Chondrocyte (in vitro differentiated cells): Measurements from ENCODE around the gene BARX2. TPM values are rescaled to one million over a fixed set of nuclear protein-coding genes. Genes with fewer than 3 reads are reported as not detected.

Experiments
- DNase-seq: peaks from one replicate; pipeline ENCODE4 v3.0.0; 2021; ENCODE audit warnings: mixed read lengths, low spot score
- H3K27ac Mint-ChIP-seq: one replicate; pipeline ENCODE4 v1.8.0; 2021; ENCODE audit warnings: mild to moderate bottlenecking, moderate library complexity, mixed read lengths; ENCODE audit not compliant: unreplicated experiment
- H3K27me3 Mint-ChIP-seq: 2 replicates; pipeline ENCODE4 v1.8.0; 2021; ENCODE audit warnings: low read depth, mixed read lengths
- H3K36me3 Mint-ChIP-seq: 2 replicates; pipeline ENCODE4 v1.8.0; 2021; ENCODE audit warnings: low read depth, mixed read lengths
- H3K4me1 Mint-ChIP-seq: 2 replicates; pipeline ENCODE4 v1.8.0; 2021; ENCODE audit warnings: low read depth, mild to moderate bottlenecking, mixed read lengths
- H3K4me3 Mint-ChIP-seq: one replicate; pipeline ENCODE4 v1.8.0; 2021; ENCODE audit warnings: mild to moderate bottlenecking, moderate library complexity, mixed read lengths; ENCODE audit not compliant: unreplicated experiment
- H3K9me3 Mint-ChIP-seq: 2 replicates; pipeline ENCODE4 v1.8.0; 2021; ENCODE audit warnings: low read depth, mixed read lengths
- total RNA-seq: library from RNA; stranded (reverse); gene quantifications from 3 replicates; pipeline ENCODE4 v1.2.1, GENCODE V29; 2021
- TF ChIP-seq, protein P1 (sequence below): fragments of 200-600 bp; sonication (generic); IDR thresholded peaks from 2 replicates; pipeline ENCODE4 v1.5.0; 2021; ENCODE audit warnings: antibody characterized with exemption, mild to moderate bottlenecking, moderate library complexity

BARX2 gene
- total RNA-seq, 1 donor from 2014 or later = not detected

DNA sequence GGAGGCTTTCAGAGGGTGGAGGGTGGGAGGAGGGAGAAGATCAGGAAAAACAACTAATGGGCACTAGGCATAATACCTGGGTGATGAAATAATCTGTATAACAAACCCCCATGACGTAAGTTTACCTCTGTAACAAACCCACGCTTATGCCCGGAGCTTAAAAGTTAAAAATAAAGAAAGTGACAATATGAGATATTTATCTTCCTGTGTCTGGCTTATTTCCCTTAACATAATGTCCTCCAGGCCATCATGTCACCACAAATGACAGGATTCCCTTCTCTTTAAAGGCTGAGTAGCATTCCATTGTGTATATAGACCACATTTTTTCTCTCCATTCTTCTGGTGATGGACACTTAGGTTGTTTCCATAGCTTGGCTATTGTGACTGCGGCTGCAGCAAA, 79.5 kb downstream of the BARX2 start:
- Mint-ChIP-seq H3K27me3 (peaks cover 5% of the 10 kb centered on the region), H3K27ac (no peak overlapping the region), H3K4me1 (no peaks in the 10 kb centered on the region), H3K4me3 (no peak overlapping the region), H3K9me3 (peaks cover 4% of the 10 kb centered on the region), H3K36me3 (no peaks in the 10 kb centered on the region)
- no peak for DNase-seq
- TF ChIP-seq, protein P1, sequence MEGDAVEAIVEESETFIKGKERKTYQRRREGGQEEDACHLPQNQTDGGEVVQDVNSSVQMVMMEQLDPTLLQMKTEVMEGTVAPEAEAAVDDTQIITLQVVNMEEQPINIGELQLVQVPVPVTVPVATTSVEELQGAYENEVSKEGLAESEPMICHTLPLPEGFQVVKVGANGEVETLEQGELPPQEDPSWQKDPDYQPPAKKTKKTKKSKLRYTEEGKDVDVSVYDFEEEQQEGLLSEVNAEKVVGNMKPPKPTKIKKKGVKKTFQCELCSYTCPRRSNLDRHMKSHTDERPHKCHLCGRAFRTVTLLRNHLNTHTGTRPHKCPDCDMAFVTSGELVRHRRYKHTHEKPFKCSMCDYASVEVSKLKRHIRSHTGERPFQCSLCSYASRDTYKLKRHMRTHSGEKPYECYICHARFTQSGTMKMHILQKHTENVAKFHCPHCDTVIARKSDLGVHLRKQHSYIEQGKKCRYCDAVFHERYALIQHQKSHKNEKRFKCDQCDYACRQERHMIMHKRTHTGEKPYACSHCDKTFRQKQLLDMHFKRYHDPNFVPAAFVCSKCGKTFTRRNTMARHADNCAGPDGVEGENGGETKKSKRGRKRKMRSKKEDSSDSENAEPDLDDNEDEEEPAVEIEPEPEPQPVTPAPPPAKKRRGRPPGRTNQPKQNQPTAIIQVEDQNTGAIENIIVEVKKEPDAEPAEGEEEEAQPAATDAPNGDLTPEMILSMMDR = no peak

DNA sequence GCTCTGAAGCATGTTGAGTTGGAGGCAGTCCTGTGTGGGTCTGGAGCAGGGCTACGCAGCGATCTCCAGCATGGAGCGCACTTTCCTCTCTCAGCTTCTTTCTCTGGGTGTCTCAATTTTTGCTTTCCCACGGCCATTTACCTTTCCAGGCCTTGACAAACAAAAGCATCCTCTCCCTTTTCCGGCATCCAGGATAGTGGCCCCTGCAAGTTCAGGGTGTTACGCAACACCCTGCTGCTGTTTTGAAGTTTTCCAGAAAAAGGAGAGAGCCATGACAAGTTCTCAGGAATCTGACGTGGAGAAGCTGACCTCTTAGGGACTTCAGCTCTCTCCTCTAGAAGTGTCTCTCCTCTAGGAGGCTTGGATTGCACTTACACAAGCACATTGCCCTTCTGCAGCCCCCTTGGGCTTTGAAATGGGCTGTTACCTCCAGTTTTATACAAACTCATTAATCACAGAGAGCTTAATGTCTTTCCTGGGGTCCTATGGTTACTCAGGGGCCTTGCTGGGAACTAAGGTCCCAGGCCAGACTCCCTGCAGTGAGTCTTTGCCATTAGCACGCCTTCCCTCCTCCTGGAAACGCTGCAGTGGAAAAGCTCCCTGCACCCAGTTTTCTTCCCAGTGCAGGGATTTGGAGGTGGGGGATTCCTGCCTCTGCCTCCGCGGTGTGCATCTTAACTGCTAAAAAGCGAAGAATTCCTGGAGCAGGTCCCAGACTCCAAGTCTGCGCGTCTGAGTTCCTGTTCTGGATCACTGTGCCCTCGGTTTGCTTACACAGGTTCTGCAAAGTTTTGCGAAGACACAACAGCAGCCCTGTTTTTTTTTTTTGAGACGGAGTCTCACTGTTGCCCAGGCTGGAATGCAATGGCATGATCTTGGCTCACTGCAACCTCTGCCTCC, 80.4 kb downstream of the BARX2 start:
- no peaks in the 10 kb centered on the region for H3K36me3 Mint-ChIP-seq
- peaks cover 7% of the 10 kb centered on the region for H3K27me3 Mint-ChIP-seq
- H3K4me1 Mint-ChIP-seq = no peaks in the 10 kb centered on the region
- TF ChIP-seq, protein P1 = no peak
- DNase-seq = no peak
- peaks cover under 1% of the 10 kb centered on the region for H3K9me3 Mint-ChIP-seq
- no peak overlapping the region for H3K27ac Mint-ChIP-seq
- no peak overlapping the region for H3K4me3 Mint-ChIP-seq

DNA sequence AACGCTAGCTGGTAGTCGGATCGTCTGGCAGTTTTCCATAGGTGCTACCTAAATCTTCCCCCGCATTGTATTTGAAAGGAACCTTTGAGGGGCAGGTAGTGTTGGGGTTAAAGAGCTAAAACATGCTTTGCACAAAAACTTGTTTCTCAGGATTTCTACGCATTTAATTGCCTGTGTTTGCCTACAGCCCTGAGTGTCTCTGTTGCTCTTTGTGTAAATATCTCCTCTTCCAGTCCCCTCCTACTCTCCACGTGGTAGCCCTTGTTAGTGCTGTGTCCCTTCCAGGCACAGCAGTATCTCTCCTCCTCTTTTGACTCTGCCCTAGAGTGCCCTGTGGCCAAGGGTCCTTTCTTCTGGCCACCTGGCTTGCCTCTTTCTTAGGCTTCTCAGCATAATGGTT, 81.7 kb downstream of the BARX2 start:
- TF ChIP-seq, protein P1 = no peak
- Mint-ChIP-seq H3K4me3 (no peak overlapping the region), H3K9me3 (peaks cover 2% of the 10 kb centered on the region), H3K36me3 (no peaks in the 10 kb centered on the region), H3K27ac (no peak overlapping the region), H3K4me1 (no peaks in the 10 kb centered on the region), H3K27me3 (peaks cover 7% of the 10 kb centered on the region)
- DNase-seq = no peak

DNA sequence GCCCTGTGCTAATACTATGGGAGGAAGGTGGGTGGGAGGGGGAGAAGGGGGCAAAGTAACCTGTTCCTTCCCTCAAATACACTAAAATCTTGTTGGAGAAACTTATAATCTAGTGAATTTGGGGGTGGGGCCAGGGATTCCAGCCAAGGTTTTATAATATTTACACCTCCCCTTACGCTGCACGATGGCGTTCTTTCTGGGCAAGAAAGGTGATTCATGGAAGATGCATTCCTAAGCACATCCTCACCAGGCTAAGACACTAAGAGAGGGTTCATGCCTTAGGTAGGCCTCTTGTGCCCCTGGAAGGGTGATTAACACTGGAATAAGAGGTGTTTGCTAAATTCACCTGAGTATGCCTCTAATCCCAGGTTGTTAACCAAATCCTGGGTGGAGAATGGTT, 82.6 kb downstream of the BARX2 start:
- Mint-ChIP-seq H3K27ac (no peak overlapping the region), H3K4me3 (no peak overlapping the region), H3K4me1 (no peaks in the 10 kb centered on the region)

DNA sequence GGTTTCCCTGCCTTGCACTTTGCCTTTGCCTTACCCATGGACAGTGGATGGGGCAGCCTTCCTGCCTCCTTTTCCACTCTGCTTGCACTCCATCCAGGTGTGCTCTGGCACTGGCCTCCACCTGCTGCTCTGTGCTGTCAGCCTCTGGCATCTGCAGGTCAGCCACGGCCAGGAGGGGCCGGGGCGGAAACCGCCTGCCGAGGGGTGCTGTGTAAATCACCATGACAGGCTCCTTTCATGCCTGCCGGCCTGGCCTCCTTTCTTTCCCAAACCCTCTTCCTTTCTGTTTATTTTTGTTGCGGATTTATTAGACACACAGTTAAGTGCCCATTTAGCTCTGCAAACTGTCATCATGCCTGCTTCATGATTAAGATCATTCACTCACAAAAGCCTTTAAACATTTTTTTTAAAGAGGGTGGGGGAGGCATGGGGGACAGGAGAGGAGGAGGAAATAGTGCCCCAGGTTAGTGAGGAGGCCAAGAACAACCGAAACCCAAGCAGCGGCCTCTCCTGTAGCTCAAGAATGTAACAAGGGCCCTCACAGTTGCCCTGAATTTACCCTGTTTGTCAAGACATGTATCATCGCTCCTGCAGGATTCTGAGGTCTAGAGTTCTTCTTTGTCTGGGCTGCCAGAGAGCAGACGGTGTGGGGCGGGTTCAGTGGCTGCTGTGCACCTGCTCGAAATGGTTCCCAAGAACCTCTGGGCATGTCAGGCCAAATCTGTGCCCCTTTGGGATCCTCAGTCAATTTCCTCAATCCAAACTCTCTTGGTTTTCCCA, 83.3 kb downstream of the BARX2 start:
- TF ChIP-seq, protein P1 = no peak
- Mint-ChIP-seq H3K4me3 (no peak overlapping the region), H3K4me1 (no peaks in the 10 kb centered on the region), H3K9me3 (peaks cover 12% of the 10 kb centered on the region), H3K27me3 (peaks cover 7% of the 10 kb centered on the region), H3K27ac (no peak overlapping the region), H3K36me3 (no peaks in the 10 kb centered on the region)
- no peak for DNase-seq

More for the DNA sequence above, 82.6 kb downstream of the BARX2 start:
- H3K36me3 Mint-ChIP-seq = no peaks in the 10 kb centered on the region
- TF ChIP-seq, protein P1 = no peak
- DNase-seq = no peak
- peaks cover 7% of the 10 kb centered on the region for H3K9me3 Mint-ChIP-seq
- peaks cover 7% of the 10 kb centered on the region for H3K27me3 Mint-ChIP-seq
